Fibroblast of skin of left biceps (primary cell): Measurements from ENCODE around the gene ANLN.

Experiments used
- DNase-seq, 2 experiments: peaks; one replicate each; pipeline ENCODE4 v3.0.0-alpha.2; 2013; ENCODE audit warnings: low read depth in 2 of 2

Gene ANLN, protein sequence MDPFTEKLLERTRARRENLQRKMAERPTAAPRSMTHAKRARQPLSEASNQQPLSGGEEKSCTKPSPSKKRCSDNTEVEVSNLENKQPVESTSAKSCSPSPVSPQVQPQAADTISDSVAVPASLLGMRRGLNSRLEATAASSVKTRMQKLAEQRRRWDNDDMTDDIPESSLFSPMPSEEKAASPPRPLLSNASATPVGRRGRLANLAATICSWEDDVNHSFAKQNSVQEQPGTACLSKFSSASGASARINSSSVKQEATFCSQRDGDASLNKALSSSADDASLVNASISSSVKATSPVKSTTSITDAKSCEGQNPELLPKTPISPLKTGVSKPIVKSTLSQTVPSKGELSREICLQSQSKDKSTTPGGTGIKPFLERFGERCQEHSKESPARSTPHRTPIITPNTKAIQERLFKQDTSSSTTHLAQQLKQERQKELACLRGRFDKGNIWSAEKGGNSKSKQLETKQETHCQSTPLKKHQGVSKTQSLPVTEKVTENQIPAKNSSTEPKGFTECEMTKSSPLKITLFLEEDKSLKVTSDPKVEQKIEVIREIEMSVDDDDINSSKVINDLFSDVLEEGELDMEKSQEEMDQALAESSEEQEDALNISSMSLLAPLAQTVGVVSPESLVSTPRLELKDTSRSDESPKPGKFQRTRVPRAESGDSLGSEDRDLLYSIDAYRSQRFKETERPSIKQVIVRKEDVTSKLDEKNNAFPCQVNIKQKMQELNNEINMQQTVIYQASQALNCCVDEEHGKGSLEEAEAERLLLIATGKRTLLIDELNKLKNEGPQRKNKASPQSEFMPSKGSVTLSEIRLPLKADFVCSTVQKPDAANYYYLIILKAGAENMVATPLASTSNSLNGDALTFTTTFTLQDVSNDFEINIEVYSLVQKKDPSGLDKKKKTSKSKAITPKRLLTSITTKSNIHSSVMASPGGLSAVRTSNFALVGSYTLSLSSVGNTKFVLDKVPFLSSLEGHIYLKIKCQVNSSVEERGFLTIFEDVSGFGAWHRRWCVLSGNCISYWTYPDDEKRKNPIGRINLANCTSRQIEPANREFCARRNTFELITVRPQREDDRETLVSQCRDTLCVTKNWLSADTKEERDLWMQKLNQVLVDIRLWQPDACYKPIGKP

DNA sequence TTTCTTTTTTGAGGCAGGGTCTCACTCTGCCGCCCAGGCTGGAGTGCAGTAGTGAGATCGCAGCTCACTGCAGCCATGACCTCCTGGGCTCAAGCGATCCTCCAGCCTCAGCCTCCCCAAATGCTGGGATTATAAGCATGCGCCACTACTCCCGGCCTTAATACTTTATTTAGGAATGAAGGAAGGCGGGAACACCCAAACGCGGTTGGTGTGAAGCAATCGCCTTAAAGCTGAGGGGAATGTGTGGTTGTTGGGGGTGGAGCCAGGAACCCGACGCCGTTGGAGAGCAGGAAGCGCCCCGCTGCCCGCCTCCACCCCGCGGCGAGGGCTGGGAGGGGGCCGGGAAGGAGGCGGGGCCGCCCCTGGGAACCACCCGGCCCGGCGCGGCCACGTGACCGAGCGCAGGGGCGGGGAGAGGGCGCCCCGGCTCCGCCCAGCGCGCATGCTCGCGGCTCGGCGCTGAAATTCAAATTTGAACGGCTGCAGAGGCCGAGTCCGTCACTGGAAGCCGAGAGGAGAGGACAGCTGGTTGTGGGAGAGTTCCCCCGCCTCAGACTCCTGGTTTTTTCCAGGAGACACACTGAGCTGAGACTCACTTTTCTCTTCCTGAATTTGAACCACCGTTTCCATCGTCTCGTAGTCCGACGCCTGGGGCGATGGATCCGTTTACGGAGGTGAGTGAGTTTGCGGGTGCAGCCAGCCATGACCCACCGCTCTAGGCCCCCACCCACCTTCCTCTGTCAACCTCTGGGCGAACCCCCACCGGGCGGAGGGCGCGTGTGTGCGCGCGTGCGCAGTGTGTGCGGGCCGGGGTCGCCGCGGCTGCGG is at the start of gene ANLN:
Gene ANLN (plus strand): TSS at position 492 of the 828 bp plus-strand sequence. CDS start 165 bp downstream, at position 657.
- DNase-seq, result peak; percentile 93 to 94

DNA sequence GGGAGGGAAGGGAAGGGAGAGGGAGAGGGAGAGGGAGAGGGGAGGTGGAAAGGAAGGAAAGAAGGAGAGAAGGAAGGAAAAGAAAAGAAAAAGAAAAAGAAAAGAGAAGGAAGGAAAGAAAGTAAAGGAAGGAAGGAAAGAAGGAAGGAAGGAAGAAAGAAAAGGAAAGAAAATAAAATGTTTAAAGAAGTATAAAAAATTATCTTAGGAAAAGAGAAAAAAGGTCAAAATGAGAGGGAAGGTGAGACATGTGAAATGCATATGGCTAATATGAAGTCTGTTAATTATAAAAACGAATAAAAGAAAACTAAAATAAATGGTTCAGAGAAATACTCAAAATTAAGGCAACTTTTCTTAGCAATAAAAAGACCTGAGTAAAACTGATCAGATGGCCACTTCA is 46.1 kb upstream of the ANLN start:
- DNase-seq, result no peak

DNA sequence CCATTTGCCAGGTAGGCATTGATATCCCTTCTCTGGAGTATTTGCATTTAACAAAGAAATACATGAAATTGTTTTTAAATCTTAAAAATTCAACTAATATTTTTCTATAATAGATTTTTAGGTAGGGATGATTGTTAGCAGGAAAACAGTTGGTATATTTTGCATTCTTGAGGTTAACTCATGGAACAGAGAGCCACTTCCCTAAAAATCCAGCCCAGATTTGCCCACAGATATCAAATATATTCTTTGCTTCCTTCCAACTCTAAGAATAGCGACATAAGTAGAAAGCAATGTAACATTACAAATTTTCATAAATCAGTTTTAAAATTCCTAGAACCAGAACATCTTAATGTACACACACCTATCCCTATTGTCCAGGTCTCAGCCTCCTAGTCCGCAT is 45.0 kb upstream of the ANLN start:
- DNase-seq, result no peak

DNA sequence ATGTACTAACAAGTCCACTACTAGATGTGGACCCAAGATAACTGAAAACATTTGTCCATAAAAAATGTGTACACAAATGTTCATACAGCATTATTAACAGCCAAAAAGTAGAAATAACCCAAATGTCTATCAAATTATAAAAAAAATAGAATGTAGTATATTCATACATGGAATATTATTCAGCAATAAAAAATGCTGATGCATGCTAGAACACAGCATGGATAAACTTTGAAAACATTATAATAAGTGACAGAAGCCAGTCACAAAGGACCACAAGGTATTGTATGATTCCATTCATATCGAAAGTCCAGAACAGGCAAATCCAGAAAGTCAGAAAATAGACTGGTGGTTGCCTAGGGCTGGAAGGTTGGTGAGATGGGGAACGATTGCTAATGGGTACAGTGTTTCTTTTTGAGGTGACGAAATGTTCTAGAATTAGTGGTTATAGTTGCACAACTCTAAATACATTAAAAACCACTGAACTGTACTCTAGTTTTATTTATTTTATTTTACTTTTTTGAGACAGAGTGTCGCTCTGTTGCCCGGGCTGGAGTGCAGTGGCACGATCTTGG is 43.3 kb upstream of the ANLN start:
- DNase-seq, result no peak

DNA sequence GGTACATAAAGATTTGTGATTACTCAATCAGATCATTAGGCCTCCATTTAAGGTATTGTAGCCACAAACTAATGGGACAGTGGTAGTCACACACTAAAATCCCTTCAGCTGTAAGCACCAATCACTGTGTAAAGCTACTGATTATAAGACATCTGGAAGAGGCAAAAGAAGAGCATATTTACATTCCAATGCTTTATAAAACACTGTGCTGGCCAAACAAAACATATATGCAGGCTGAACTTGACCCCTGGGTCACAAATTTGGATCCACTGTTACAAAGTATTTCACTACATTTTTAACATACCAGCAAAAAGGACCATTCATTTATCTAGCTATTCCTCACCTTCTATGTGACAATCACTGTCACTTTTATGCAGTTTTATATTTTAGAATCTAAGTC is 41.4 kb upstream of the ANLN start:
- peak; percentile 29 to 33 for DNase-seq

DNA sequence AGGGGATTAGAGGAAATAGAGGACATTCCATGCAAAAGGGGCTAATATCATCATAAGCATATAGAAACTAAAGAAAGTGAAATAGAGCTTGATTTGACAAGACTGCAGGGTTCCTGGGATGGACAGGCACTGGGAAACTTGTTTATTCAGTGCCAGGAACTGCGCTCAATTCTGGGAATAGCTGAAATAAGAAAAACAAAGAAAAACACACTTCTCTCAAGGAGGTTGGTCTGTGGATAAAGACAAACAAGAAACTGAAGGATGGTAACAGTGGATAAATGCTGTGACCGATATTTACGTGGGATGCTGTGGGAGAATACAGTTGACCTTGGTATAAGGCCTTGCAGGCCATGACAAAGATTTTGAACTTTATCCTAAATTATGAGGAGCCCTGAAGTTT is 40.9 kb upstream of the ANLN start:
- no peak for DNase-seq

DNA sequence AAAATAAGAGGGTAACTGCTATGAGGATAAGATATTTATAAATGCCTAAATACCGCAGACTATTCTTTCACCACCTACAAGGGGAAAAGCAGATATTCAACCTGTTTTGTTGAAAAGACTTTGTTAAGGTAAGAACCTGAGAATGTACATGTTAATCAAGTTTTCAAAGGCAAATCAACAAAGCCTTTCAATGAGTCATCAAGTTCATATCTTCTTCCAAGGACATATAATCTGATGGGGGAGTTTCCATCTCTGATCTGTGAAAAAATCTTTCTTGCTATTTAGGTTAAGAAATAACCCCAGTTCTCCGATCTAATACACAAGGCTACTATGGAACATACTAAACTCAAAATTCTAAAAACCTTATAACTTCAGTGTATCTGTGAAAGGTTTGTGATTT is 40.0 kb upstream of the ANLN start:
- no peak for DNase-seq

DNA sequence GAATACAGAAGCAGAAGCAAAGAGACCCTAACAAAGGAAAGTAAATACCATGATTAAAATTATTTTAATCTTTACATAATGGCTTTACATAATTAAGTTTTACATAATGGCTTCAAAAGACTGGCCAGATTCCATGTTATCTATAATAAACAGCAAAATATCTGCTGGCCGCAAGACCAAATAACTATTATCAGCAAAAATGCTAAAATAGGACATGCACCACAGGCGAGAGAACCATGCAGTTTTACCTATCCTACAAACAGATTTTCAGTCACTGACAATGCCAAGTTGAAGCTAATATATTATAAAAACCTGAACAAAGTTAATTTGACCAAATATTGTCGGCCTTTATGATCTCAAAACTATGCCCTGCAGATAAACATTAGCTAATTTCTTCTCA is 34.2 kb upstream of the ANLN start:
- no peak for DNase-seq

DNA sequence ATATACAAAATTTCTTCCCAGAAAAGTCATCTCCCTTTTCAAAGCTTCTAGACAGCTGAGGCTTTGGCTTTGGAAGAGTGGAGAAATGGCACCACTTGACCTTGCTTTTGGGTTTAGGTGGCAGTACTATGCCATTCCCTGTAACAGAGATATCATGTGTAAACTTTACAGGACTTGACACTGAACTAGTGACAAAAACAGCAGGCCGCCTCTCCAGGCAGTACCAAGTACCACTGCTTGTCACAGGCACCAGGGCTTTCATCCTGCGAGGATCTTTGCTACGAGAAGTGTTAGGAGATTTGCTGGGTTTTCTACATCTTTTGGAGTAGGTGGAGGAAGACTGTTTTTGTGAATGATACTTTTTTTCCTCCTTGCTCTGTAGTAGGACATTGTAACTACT is 32.6 kb upstream of the ANLN start:
- no peak for DNase-seq

DNA sequence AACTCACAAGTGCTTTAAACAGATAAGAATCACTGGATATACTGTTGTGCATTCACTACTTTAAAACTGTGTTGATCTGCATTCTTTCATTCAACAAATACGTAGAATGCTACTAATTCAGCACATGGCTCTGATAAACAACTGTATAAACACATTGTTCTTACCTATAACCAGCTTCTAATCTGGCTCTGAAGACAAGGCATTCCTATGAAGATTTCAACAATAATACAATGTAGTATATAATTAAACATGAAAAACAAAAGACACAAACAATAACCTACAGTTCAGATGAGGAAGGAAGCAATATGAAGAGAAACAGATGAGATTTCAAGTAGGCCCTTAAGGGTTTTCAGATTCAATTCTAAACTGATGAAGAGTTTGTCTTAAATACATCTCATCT is 31.1 kb upstream of the ANLN start:
- no peak for DNase-seq

DNA sequence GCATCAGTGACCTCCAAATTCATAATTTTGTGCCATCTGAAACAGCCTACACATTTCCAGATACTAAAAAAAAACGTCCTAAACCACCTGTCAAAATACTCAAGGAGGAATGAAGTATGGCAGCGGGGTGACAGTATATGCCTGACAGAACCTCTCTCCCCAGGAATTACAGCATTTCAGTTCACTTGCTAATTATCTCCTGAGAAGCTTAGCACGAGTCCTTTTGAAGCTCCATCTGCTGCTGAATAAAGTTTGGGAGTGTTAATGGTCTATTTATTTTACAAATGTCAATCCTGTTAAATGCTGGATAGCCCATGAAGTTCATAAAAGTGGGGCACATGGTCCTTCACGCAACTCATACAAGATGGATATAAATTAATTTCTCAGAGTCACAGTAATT is 29.4 kb upstream of the ANLN start:
- no peak for DNase-seq

DNA sequence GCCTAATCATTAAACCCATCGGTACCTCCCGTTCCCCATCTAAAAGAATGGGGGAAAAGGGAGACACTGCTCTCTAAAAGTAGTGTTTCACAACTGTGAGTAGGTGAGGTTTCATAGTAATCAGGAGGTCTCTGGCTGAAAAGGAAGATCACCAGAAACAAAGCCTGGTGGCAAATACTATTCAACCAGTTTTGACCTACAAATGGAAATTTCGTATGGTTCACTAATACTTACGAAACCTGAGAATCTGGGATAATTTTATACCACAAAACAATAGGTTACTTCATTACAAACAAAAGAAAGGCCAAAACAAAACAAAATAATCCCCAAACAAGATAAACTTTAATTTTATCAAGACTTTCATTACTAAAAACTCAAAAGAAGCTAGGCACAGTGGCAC is 28.4 kb upstream of the ANLN start:
- DNase-seq, result no peak

DNA sequence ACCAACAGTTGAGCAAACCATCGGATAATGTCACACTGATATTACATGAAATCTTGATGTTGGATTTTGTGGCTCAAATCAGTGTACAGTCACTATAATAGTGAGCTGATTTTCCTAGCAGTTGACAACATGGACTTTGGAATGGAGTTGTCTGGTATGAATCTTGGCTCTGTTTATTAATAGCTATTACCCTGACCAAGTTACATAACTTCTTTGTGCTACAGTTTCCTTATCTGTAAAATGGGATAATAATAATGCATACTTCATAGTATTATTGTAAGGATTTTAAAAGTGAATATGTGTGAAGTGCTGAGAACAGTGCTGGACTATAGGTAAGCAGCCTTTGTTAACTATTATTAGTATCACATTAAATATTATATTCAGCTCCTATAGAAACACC is 26.1 kb upstream of the ANLN start:
- no peak for DNase-seq

DNA sequence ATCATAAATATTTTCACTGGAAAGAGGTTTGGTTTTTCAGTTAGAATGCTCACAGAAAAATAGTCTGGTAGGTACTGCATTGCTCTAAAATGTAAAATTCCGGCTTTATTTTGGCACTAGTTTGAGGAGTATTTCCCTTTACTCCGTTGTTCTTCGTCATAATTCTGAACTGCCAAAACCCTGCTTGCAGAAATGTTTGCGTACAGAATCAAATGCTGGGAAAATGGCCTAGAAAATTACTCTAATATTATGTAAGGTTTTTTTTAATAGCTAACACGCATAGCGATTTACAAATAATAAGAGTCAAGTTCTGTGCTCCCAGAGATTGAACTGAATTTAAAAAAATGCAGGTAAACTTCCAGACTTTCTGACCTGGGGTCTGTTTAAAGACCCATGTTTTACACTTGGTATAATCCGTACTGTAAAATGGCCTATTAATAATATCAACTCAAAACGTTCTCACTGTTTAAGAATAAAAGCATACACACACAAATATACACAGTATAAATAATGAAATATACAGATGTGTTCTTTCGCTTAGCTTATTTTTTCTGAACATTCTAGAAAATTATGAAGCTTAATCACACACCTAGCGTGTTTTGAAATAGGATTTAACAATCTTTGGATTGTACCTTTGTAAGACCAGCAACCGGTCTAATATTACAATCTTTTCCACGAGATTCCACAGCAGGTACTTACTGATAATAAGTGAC is 23.5 kb upstream of the ANLN start:
- no peak for DNase-seq

DNA sequence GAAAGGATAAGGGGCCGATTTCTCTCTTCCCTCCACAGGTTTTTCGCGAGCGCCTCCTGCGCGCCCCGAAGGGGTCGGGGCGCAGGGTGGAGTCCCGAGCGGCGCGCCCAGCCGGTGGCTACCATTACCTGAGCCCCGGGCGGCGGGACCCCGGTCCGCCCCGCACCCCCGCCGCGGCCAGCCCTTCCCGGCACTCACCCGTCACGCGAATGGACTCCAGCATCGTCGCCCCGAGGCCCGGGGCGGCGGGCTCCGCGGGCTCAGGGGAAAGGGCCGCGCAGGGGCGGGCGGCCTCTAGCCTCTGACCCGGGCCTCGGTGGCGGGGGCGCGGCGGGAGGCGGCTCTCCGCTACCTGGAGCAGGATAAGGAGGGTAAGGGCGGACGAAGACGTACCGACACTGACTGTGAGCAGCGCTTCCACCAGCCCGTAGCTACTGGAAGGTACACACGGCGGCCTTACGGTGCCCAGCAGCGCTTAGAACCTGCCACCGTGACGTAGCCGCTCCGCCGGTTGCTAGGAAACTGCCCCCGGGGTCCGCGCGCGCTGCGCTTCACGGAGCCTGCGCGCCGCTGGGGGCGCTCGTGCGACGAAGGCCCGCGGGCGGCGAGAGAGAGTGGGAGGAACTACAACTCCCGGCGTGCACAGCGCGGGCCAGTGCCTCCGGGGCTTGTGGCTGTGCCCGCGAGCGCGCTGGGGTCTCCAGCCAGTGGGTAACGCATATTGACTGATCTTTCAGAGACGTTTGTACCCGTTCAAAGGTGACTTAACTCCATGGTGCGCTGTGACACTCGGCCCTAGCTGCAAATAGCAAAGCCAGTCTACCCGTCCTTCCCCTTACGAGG is 22.7 kb upstream of the ANLN start:
- peak; percentile 33 to 34 for DNase-seq

DNA sequence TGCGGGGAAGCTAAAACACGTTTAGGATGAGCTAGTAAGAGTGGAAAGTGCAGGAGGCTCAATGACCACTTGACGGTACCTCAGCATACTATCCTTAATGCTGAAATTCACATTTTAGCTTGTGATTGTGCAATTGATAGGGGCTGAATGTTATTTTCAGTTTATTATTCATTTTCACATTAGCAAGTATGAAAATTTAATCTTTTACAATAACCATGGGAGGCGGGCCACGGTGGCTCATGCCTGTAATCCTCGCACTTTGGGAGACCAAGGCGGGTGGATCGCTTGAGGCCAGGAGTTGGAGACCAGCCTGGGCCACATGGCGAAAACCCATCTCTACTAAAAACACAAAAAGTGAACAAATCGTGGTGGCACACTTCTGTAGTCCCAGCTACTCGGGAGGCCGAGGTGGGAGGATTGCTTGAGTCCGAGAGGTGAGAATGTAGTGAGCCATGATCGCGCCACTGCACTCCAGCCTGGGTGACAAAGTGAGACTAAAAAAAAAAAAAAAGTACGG is 22.0 kb upstream of the ANLN start:
- no peak for DNase-seq

DNA sequence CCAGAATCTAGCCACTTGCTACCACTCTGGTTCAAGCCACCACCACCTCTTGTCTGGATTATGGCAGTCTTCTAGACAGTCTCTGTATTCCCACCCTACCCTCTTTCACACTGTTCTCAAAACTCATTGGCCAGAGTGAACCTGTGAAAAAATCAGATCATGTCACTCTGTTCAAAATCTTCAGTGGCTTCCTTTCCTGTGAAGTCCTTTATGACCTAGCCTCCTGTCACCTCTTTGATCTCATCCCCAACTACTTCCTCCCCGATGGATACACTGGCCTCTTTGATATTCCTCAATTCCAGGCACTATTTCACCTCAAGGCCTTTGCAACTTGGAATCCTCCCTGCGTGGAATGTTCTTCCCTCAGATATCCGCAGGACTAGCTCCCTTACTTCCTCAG is 21.2 kb upstream of the ANLN start:
- DNase-seq, result no peak

DNA sequence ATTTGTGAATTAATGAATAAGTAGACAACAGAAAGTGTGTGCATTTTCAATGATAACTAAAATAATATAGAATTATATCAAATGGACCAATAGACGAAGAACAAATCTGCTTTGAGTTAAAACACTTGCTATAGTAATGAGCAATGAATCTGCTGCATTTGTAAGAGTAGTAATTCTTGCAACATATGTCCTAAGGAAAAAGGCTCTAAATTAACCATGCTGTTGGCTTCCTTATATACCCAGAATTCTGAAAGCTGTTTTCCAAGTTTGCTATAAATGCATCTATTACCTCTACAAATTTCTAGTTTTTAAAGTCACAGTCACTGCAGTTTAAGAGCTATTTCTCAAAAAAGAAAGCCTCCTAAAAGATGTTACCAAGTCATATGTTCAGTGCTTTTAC is 20.5 kb upstream of the ANLN start:
- no peak for DNase-seq

DNA sequence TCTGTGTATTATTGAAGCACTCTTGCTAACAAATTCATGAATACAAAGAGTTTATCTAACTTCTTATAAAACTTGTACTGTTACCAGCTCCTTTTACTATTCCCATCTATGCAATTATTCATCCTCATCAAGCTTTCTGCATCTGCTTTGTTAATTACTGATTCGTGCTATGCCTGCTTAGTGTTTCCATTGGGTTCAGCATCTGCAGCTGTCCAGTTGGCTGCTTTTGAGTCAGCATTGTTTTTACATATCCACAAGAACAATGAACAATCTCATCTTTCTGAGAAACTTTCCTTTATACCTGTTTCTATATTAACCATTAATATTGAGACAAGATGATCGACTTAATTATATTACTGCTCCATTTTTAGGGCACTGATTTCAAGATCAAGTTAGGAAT is 19.6 kb upstream of the ANLN start:
- no peak for DNase-seq

DNA sequence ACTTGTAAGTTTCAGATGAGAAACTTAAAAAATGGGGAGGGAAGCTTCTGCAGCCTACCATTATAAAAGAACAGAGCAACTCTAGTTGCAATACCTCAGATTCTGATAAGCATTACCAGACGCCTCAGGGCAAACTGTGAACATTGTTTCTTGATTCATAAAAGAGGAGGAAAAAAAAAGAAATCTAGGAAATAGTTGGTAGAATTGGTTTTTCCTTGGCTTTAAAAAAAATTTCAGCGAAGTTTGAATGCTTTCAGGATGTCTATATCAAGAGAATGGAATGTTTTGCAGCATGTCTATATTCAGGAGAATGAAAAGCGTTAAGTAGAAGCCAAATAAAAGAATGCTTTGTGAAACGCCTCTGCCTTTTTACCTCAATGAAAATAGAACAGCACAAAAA is 17.5 kb upstream of the ANLN start:
- no peak for DNase-seq
